A549 (cell line): Measurements from ENCODE around the gene C19orf73. TPM values are rescaled to one million over a fixed set of nuclear protein-coding genes. Genes with fewer than 3 reads are reported as not detected.

Source experiments
- ATAC-seq, 2 experiments: fragments of 200-7000 bp in 1 of 2; fragments of >200 bp in 1 of 2; cut with Nextera tagmentation in 1 of 2; cut with Tn5 transposase in 1 of 2; 3 replicates each; pipeline versions ENCODE4 v1.8.0 to v1.9.1; 2018 to 2020; ENCODE audit warnings: mild to moderate bottlenecking in 1 of 2, moderate library complexity in 1 of 2
- CTCF ChIA-PET: fragments of 300-600 bp; sonication (Branson Sonifier 250); formaldehyde crosslinking; extraction: SDS; loops from one replicate; lab custom pipeline; 2021; ENCODE audit warnings: antibody characterized with exemption, inconsistent platforms; lab: Yijun Ruan, JAX
- POLR2A ChIA-PET: fragments of 350-600 bp; formaldehyde crosslinking; extraction: SDS; loops from one replicate; lab custom pipeline; 2021; ENCODE audit warnings: antibody characterized with exemption, inconsistent platforms; lab: Yijun Ruan, JAX
- DNase-seq, 2 experiments: peaks; one replicate each; pipeline versions ENCODE4 v3.0.0 to v3.0.0-alpha.2; 2011 to 2016; ENCODE audit warnings: low read depth in 1 of 2, low spot score in 1 of 2
- FAIRE-seq: peaks from 2 replicates; lab custom pipeline; 2011; peaks lifted over from hg19 to GRCh38; lab: Jason Lieb, UNC
- H3K27ac ChIP-seq, 2 experiments: fragments of >200 bp; sonication (Bioruptor Twin); formaldehyde crosslinking; 3 replicates each; pipeline ENCODE4 v1.5.1; 2016 to 2017
- H3K4me1 ChIP-seq: fragments of >200 bp; sonication (Bioruptor Twin); formaldehyde crosslinking; 3 replicates; pipeline ENCODE4 v1.6.1; 2016
- H3K4me2 ChIP-seq: fragments of >200 bp; sonication (Bioruptor Twin); formaldehyde crosslinking; 3 replicates; pipeline ENCODE4 v1.6.1; 2016
- H3K4me3 ChIP-seq: fragments of >200 bp; sonication (Bioruptor Twin); formaldehyde crosslinking; 3 replicates; pipeline ENCODE4 v1.5.1; 2016
- H3K9me3 ChIP-seq: fragments of >200 bp; sonication (Bioruptor Twin); formaldehyde crosslinking; 3 replicates; pipeline ENCODE4 v1.6.1; 2016
- BHLHE40 ChIP-seq: IDR thresholded peaks from 2 replicates; pipeline ENCODE4 v1.6.1; 2012; ENCODE audit warnings: low read depth, low read length, inconsistent platforms
- CBX2 ChIP-seq: fragments of 200-600 bp; sonication (generic); IDR thresholded peaks from 2 replicates; pipeline ENCODE4 v1.6.1; 2016; ENCODE audit warnings: low read depth, mild to moderate bottlenecking, borderline replicate concordance
- CBX8 ChIP-seq: fragments of 200-600 bp; sonication (generic); IDR thresholded peaks from 2 replicates; pipeline ENCODE4 v1.6.1; 2016
- E2F6 ChIP-seq: IDR thresholded peaks from 2 replicates; pipeline ENCODE4 v1.6.1; 2012; ENCODE audit warnings: low read depth, borderline replicate concordance
- EHMT2 ChIP-seq: fragments of 200-600 bp; sonication (generic); IDR thresholded peaks from 2 replicates; pipeline ENCODE4 v1.6.1; 2016; ENCODE audit warnings: antibody characterized with exemption, low read depth, mild to moderate bottlenecking, moderate library complexity
- ESRRA ChIP-seq: fragments of 150-350 bp; IDR thresholded peaks from 2 replicates; pipeline ENCODE4 v1.6.1; 2014; ENCODE audit warnings: mild to moderate bottlenecking, low read length, borderline replicate concordance
- HDAC2 ChIP-seq: fragments of 200-600 bp; sonication (generic); IDR thresholded peaks from 2 replicates; pipeline ENCODE4 v1.6.1; 2016
- KDM5A ChIP-seq: fragments of 200-600 bp; sonication (generic); IDR thresholded peaks from 2 replicates; pipeline ENCODE4 v1.6.1; 2016; ENCODE audit warnings: antibody characterized with exemption, mild to moderate bottlenecking
- NFE2L2 ChIP-seq: fragments of 150-350 bp; conservative IDR thresholded peaks from 2 replicates; pipeline ENCODE4 v1.6.1; 2014; ENCODE audit warnings: low read length
- PHF8 ChIP-seq: fragments of 200-600 bp; sonication (generic); IDR thresholded peaks from 2 replicates; pipeline ENCODE4 v1.6.1; 2016; ENCODE audit warnings: low read depth, mild to moderate bottlenecking, antibody characterized with exemption, moderate library complexity, borderline replicate concordance
- REST ChIP-seq: fragments of 200-600 bp; sonication (generic); IDR thresholded peaks from 2 replicates; pipeline ENCODE4 v1.6.1; 2016; ENCODE audit warnings: antibody characterized with exemption, mild to moderate bottlenecking, moderate library complexity
- RFX5 ChIP-seq: fragments of 450-650 bp; IDR thresholded peaks from 2 replicates; pipeline ENCODE4 v1.7.1; 2014; ENCODE audit warnings: antibody characterized with exemption, mild to moderate bottlenecking, moderate library complexity
- SMC3 ChIP-seq: fragments of >200 bp; sonication (Bioruptor Twin); formaldehyde crosslinking; IDR thresholded peaks from 3 replicates; pipeline ENCODE4 v1.6.1; 2018; ENCODE audit warnings: inconsistent platforms
- SREBF2 ChIP-seq: fragments of 450-650 bp; IDR thresholded peaks from 2 replicates; pipeline ENCODE4 v1.6.1; 2014; ENCODE audit warnings: mild to moderate bottlenecking, moderate library complexity
- TP53 ChIP-seq: fragments of 250-450 bp; sonication (Bioruptor Pico); IDR thresholded peaks from 2 replicates; pipeline ENCODE4 v1.5.0; 2021; ENCODE audit warnings: mild to moderate bottlenecking, moderate library complexity
- ZSCAN20 ChIP-seq: fragments of 250-450 bp; sonication (Bioruptor Pico); IDR thresholded peaks from 2 replicates; pipeline ENCODE4 v1.8.0; 2022; ENCODE audit warnings: mild to moderate bottlenecking, moderate library complexity
- WGBS: methylation state at CpG from one replicate; pipeline ENCODE4 v1.1.6; 2017; ENCODE audit errors: missing lambda C conversion rate; 5-methylcytosine and 5-hydroxymethylcytosine counted together
- polyA plus RNA-seq, 4 experiments: library from polyadenylated mRNA; depleted of rRNA in 3 of 4; stranded (reverse); fragments of >200 nt; fragmentation: RNase III in 1 of 4; extraction: RNeasy Plus Mini Kit Qiagen cat#74134 plus additional on column Dnase treatment in 1 of 4; gene quantifications; 2 replicates in 3 of 4; 3 replicates in 1 of 4; pipeline ENCODE4 v1.2.3, GENCODE V29; 2011 to 2017
- TF ChIP-seq, protein P1 (sequence below): fragments of >200 bp; sonication (Bioruptor Twin); formaldehyde crosslinking; IDR thresholded peaks from 3 replicates; pipeline ENCODE4 v1.6.1; 2016
- TF ChIP-seq, protein P2 (sequence below): IDR thresholded peaks from 2 replicates; pipeline ENCODE4 v1.6.1; 2012
- TF ChIP-seq, protein P3 (sequence below): fragments of 450-650 bp; IDR thresholded peaks from 2 replicates; pipeline ENCODE4 v1.6.1; 2014; ENCODE audit warnings: antibody characterized with exemption
- TF ChIP-seq, protein P4 (sequence below): fragments of 150-350 bp; IDR thresholded peaks from 2 replicates; pipeline ENCODE4 v1.6.1; 2014; ENCODE audit warnings: low read depth, mild to moderate bottlenecking, low read length

Gene C19orf73
- polyA plus RNA-seq, 2 of the 4 experiments (the other 2 are of a cell fraction), result 1.8 to 2.2 TPM

- H3K9me3 ChIP-seq, result no peaks in the 10 kb centered on the region
- H3K27ac ChIP-seq, result peak overlapping the region; percentile 6 to 54; a peak in 3 of 6 replicates
- 69% methylated on average over 41 of the region's 42 CpGs for WGBS
- peak overlapping the region; percentile 17 for H3K4me3 ChIP-seq
- no peaks in the 10 kb centered on the region for H3K4me1 ChIP-seq
- TF ChIP-seq SMC3 (no peak), HDAC2 (no peak), CBX2 (no peak), TP53 (no peak)
- TF ChIP-seq, protein P1, sequence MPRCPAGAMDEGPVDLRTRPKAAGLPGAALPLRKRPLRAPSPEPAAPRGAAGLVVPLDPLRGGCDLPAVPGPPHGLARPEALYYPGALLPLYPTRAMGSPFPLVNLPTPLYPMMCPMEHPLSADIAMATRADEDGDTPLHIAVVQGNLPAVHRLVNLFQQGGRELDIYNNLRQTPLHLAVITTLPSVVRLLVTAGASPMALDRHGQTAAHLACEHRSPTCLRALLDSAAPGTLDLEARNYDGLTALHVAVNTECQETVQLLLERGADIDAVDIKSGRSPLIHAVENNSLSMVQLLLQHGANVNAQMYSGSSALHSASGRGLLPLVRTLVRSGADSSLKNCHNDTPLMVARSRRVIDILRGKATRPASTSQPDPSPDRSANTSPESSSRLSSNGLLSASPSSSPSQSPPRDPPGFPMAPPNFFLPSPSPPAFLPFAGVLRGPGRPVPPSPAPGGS, result no peak
- ATAC-seq (peak; percentile 58 to 76), FAIRE-seq (no peak), DNase-seq (peak; percentile 72 to 73)
- H3K4me2 ChIP-seq, result peak overlapping the region; percentile 53
- ChIA-PET POLR2A (no interaction called here), CTCF (interaction anchor here (0.9 to 21.0 kb wide), 10 partner anchors 11 to 134 kb away, joined by 3 to 298 read pairs (median 6); partner anchors contain the start of gene LIN7B)
These were observed 14.9 kb upstream of the C19orf73 start for GRCh38 chr19:49133621-49134454.

- TF ChIP-seq ZSCAN20 (CRISPR knock-in tag) (no peak), CBX8 (no peak), SREBF2 (no peak)
- TF ChIP-seq, protein P2, sequence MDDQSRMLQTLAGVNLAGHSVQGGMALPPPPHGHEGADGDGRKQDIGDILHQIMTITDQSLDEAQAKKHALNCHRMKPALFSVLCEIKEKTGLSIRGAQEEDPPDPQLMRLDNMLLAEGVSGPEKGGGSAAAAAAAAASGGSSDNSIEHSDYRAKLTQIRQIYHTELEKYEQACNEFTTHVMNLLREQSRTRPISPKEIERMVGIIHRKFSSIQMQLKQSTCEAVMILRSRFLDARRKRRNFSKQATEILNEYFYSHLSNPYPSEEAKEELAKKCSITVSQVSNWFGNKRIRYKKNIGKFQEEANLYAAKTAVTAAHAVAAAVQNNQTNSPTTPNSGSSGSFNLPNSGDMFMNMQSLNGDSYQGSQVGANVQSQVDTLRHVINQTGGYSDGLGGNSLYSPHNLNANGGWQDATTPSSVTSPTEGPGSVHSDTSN, result no peak
- no peak for FAIRE-seq
- POLR2A ChIA-PET, result no interaction called here
- Histone ChIP-seq H3K27ac (peak overlapping the region; percentile 6 to 54; a peak in 3 of 6 replicates), H3K4me3 (peak overlapping the region; percentile 17; the same call in 2 of the 3 replicates), H3K4me2 (peak overlapping the region; percentile 53), H3K9me3 (no peaks in the 10 kb centered on the region), H3K4me1 (0 out of 3 replicates have a peak, but pooled peaks cover 4% of the 10 kb centered on the region)
- WGBS, result 73% methylated on average over 43 of the region's 49 CpGs
- no peak for DNase-seq
- CTCF ChIA-PET, result interaction anchor here (1.6 to 21.0 kb wide), 4 partner anchors 12 to 36 kb away, joined by 5 to 298 read pairs (median 28); partner anchors contain the start of gene LIN7B
- ATAC-seq, result peak; percentile 8 to 30; a peak in 4 of 6 replicates
These were observed 14.1 kb upstream of the C19orf73 start for GRCh38 chr19:49132974-49133609.

- H3K4me3 ChIP-seq, result no peak overlapping the region
- DNase-seq (no peak), ATAC-seq (no peak), FAIRE-seq (no peak)
- no peaks in the 10 kb centered on the region for H3K9me3 ChIP-seq
- POLR2A ChIA-PET, result no interaction called here
- H3K4me2 ChIP-seq, result no peak overlapping the region
- no peak overlapping the region for H3K27ac ChIP-seq
- CTCF ChIA-PET, result interaction anchor here (0.6 to 21.0 kb wide), 8 partner anchors 10 to 132 kb away, joined by 3 to 298 read pairs (median 8); partner anchors contain the start of genes LIN7B and PPFIA3
- peaks cover 9% of the 10 kb centered on the region; the same call in 2 of the 3 replicates for H3K4me1 ChIP-seq
- 93% methylated on average over 24 of the region's 24 CpGs for WGBS
- TF ChIP-seq KDM5A (no peak), NFE2L2 (no peak), ZSCAN20 (CRISPR knock-in tag) (no peak), REST (no peak), EHMT2 (no peak), BHLHE40 (no peak), ESRRA (no peak), PHF8 (no peak), E2F6 (no peak), RFX5 (no peak), CBX8 (no peak)
- TF ChIP-seq, protein P2, result no peak
- TF ChIP-seq, protein P3, sequence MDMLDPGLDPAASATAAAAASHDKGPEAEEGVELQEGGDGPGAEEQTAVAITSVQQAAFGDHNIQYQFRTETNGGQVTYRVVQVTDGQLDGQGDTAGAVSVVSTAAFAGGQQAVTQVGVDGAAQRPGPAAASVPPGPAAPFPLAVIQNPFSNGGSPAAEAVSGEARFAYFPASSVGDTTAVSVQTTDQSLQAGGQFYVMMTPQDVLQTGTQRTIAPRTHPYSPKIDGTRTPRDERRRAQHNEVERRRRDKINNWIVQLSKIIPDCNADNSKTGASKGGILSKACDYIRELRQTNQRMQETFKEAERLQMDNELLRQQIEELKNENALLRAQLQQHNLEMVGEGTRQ, result no peak
- TF ChIP-seq, protein P4, sequence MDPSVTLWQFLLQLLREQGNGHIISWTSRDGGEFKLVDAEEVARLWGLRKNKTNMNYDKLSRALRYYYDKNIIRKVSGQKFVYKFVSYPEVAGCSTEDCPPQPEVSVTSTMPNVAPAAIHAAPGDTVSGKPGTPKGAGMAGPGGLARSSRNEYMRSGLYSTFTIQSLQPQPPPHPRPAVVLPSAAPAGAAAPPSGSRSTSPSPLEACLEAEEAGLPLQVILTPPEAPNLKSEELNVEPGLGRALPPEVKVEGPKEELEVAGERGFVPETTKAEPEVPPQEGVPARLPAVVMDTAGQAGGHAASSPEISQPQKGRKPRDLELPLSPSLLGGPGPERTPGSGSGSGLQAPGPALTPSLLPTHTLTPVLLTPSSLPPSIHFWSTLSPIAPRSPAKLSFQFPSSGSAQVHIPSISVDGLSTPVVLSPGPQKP, result no peak
These were observed 11.4 kb upstream of the C19orf73 start for GRCh38 chr19:49130325-49130724.
